Activated CD8-positive, alpha-beta memory T cell treated with anti-CD3 and anti-CD28 coated beads, Interleukin-2, amount 50 U/mL, for 24 hours (primary cell): Measurements from ENCODE around the gene BATF.

ENCODE experiments used
- DNase-seq: peaks from one replicate; pipeline ENCODE4 v3.0.0-alpha.2; 2020; ENCODE audit errors: extremely low read depth

Gene BATF

GRCh38 chr14:75595226-75595625, 73.0 kb downstream of the BATF start:
- DNase-seq, result no peak
